HEK293T (cell line): ENCODE results near the gene MKRN2OS.

Experiments
- BHLHE40 ChIP-seq: fragments of 450-650 bp; IDR thresholded peaks from 2 replicates; pipeline ENCODE4 v1.6.1; 2016; ENCODE audit warnings: mild to moderate bottlenecking, moderate library complexity, borderline replicate concordance
- ELF4 ChIP-seq: fragments of 450-650 bp; IDR thresholded peaks from 2 replicates; pipeline ENCODE4 v1.6.1; 2017; ENCODE audit warnings: antibody characterized with exemption
- FOXM1 ChIP-seq: fragments of 450-650 bp; IDR thresholded peaks from 2 replicates; pipeline ENCODE4 v1.6.1; 2017; ENCODE audit warnings: mild to moderate bottlenecking, borderline replicate concordance
- HDGF ChIP-seq: fragments of 450-650 bp; IDR thresholded peaks from 2 replicates; pipeline ENCODE4 v1.6.1; 2017; ENCODE audit warnings: antibody characterized with exemption, borderline replicate concordance
- NFRKB ChIP-seq: fragments of 450-650 bp; IDR thresholded peaks from 2 replicates; pipeline ENCODE4 v1.6.1; 2016; ENCODE audit warnings: mild to moderate bottlenecking, moderate library complexity
- SP1 ChIP-seq: fragments of 450-650 bp; IDR thresholded peaks from 2 replicates; pipeline ENCODE4 v1.6.1; 2017
- SUZ12 ChIP-seq: fragments of 450-650 bp; IDR thresholded peaks from 2 replicates; pipeline ENCODE4 v1.6.1; 2016; ENCODE audit warnings: mild to moderate bottlenecking
- TARDBP ChIP-seq: fragments of 450-650 bp; IDR thresholded peaks from 2 replicates; pipeline ENCODE4 v1.6.1; 2016

DNA sequence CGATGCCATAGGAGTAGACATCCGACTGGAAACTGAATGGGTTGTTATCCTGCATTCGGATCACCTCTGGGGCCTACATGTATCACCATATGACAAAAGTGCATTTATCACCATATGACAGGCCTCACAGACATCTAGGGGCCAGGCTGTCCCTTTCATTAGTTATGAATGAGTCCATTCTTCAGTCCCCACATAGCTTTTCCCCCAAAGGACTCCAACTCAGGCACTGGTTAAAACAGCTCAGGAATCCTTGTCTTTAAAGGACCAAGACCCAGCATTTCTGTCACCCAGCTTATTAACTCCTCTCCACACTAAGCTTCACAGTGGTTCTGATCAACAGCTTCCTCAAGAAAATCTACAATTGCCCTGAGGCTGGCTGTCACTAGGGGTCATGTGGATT lies 39.9 kb upstream of the MKRN2OS start:
- TF ChIP-seq HDGF (no peak), BHLHE40 (no peak), FOXM1 (no peak), NFRKB (no peak), SUZ12 (no peak), TARDBP (no peak), SP1 (no peak), ELF4 (no peak)
